Left kidney (tissue), 8 donors: ENCODE data around the gene TTLL10. TPM values are rescaled to one million over a fixed set of nuclear protein-coding genes. Genes with fewer than 3 reads are reported as not detected.

Experiments used
- DNase-seq: peaks from one replicate; pipeline ENCODE4 v3.0.0-alpha.2; 2013
- long read RNA-seq, 8 donors: transcript quantifications; one replicate each; lab custom pipeline, GENCODE V29; 2026
- polyA plus RNA-seq: library from polyadenylated mRNA; unstranded; fragments of 120-200 nt; gene quantifications from one replicate; pipeline ENCODE4 v1.2.1, GENCODE V29; 2013; ENCODE audit not compliant: insufficient read length

Gene TTLL10, protein sequence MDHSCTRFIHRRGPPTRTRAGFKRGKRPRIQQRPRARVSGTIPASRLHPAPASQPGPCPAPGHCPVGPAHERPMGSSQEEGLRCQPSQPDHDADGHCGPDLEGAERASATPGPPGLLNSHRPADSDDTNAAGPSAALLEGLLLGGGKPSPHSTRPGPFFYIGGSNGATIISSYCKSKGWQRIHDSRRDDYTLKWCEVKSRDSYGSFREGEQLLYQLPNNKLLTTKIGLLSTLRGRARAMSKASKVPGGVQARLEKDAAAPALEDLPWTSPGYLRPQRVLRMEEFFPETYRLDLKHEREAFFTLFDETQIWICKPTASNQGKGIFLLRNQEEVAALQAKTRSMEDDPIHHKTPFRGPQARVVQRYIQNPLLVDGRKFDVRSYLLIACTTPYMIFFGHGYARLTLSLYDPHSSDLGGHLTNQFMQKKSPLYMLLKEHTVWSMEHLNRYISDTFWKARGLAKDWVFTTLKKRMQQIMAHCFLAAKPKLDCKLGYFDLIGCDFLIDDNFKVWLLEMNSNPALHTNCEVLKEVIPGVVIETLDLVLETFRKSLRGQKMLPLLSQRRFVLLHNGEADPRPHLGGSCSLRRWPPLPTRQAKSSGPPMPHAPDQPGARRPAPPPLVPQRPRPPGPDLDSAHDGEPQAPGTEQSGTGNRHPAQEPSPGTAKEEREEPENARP
- 0.98 TPM for polyA plus RNA-seq
- long read RNA-seq, donor 1, result 0 reads
- long read RNA-seq, donor 2, result 0 reads
- long read RNA-seq, donor 3, result 0 reads
- long read RNA-seq, donor 4, result 0 reads
- long read RNA-seq, donor 5, result 0 reads
- long read RNA-seq, donor 6, result 0 reads
- long read RNA-seq, donor 7, partial matches to known transcripts, result 99 of 110 reads
- long read RNA-seq, donor 7, other reads (novel, unspliced or antisense), result 11 of 110 reads
- long read RNA-seq, donor 8, result 0 reads

DNA sequence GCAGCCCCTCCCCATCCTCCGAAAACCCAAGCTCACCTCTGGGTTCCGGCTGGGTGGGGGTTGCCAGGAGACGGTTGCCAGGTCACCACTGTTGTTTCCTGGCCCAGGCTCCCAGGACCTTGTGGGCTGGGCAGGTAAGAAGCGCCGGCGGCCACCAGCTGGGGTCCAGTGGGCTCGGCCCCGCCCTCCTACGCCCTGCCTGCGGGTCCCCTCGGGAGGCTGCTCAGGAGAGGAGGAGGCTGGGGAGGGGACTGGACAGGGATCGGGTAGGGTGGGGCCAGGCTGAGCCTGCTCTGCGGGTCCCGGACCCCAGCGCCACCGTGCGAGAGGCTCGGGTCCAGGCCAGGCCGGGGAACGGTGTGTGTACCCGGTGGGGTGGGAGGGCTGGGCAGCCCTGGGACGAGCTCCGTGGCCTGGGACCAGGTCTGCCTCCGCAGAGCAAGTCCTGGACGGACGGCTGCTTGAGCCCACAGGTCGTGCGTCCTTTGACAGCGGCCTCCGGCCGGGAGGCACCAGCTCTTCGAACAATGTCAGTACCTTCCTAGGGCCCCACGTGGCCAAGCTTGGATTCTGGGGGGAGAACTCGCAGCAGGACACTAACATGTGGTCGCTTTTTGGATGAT is at the start of gene TTLL10:
TSS of gene TTLL10 (plus strand) at position 88 of the 623 bp plus-strand sequence. CDS start 5,336 bp downstream, outside the sequence.
- peak; percentile 78 for DNase-seq

- DNase-seq, result no peak
Observed at GRCh38 chr1:1124508-1124785, 49.2 kb upstream of the TTLL10 start.

DNA sequence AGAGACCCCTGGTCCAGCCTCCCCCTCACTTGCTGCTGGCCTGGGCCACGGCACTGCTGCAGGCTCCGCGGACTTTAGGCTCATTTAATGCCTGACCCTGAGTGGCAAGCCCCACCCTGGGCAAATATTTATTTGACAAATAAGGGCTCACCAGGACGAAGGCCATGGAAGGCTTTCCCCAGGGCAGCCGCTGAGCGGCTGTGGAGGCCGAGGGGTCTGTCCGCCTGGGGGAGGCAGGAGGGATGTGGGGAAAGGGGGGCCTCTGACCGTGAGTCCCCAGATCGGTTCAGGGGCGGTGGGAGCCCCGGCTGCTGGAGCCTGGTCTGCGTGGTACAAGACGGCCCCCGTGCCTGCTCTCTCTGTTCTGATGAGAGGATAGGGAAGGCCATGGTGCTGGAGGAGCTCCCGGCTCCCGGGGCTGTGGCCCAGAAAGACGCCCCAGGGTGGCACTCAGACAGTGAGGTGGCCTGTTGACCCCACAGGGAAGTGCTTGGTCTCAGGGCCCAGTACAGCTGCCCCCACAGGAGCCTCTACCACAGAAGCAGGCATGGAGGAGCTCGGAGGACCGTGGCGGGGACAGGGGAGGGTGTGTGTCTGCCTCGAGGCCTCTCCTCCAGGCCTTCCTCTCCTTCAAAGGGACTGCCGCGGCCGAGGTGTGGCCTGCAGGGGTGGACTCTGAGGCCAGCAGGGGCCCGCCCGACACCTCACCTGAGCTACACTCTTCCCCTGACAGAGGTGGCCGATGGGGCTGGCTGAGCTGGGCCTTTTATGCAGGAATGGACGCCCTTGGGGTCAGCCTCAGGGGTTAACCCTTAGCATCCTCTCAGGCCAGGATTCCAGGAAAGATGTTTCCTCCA is 48.7 kb upstream of the TTLL10 start:
- DNase-seq, result no peak

DNA sequence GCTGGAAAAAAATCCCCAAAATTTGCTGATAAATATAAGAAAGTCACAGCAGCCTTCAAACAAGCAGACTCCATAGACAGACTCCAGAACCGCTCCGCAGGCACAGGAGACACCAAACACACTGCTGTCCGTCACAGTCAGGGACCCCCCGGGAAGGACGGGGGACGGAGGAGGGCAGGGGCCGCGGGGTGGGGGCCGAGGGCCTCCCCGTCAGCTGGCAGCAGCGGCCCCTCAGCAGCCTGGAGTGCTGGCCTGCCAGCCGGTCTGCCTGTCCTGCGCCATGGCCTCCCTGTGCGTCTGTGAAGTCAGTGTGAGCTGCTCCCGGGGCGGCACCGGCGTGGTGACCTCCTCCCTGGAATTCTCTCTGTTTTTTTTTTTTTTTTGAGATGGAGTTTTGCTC is 47.7 kb upstream of the TTLL10 start:
- DNase-seq, result no peak

- DNase-seq, result no peak
Observed at GRCh38 chr1:1127551-1128451, 45.9 kb upstream of the TTLL10 start.

DNA sequence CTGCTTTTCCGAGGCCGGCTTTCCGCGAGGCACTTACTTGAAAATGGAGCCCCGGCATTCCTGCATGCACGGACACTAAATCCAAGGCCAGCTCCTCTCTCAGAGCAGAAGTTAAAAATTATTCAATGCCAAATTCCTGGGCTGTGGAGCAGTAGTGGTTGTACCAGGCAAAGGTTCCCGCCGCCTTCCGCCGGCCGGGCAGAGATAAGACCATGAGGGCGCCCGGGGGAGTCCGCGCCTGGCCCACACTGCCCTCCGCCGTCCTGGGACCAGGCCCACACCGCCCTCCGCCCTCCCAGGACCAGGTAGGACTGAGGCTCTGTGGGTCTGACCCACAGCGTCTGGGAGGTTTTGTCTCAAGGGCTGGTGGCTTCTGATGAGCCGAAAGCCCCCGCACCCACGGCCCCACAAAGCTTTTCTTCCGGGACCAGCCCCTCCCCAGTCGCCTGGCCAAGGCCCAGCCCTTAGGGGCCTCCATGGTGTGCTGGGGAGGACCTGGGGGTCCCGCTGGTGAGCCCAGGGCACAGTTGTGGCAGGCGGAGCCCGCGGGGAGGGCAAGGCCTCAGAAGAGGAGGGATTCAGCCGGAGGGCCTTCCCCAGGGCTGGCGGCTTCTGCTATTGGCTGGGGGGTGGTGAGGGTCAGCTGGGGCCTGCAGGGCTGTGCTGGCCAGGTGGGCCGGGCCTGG is 45.1 kb upstream of the TTLL10 start:
- DNase-seq, result no peak

DNA sequence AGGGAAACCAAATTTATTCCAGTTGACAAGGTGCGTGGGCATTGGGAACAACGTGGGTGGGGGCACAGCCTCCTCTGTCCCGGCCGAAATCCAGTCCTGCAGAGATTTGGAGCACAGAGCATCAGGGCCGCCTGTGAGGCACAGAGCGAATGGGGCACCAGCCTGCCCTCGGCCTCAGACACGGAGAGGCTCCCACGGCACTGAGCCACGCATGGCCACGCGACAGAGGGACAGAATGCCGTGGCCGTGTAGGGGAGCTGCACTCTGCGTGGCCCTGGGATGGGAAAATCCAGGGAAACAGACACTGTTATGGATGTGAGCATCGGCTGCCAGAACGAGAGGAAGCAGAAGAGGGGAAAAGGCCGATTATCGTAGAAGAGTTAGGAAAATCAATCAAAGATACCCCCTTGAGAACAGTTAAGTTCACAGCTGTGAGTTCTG is 44.3 kb upstream of the TTLL10 start:
- DNase-seq, result no peak

DNA sequence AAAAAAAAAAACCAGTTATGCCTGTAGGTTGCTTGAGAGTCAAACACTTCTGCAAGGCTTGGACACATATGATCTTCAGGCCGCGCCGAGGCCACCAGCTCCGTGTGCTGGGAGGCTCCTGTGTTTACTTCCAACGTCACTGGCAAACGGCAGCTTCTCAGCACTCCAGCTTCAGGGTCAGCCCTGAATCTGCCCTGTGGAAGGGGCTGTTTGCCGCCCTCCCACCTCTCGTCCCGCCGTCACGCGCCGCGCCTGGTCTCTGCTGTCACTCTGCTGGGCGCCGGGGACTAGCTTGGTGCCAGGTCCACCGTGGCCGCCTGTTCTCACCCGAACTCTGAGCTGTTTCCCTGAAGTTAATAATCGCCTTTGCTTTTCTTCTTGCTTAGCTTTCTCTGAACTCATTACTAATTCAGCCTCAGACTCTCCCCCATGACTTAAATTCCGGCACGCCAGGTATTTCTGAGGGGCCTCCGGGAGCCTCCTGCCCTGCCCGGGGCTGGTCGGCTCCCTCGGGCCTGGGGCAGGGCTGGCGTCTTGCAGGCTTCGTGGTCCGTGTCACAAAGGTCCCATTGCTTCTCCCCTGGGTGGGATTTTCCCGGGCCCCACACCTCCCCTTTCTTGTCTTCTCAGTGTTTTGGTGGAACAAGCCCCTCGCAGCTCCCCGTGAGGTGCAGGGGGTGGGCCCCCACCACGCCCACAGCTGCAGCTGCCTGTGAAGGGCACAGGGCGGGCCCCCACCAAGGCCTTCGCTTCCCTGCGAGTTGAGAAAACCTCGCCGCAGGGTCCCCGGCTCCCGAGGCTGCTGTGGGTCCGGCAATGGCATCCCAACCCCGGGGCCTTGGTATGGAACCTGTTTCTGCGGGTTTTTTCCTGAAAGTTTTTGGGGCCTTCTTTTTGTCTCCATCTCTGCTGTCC is 43.2 kb upstream of the TTLL10 start:
- no peak for DNase-seq

GRCh38 chr1:1132042-1132950 is 41.4 kb upstream of the TTLL10 start:
- DNase-seq, result no peak

GRCh38 chr1:1132956-1133750 is 40.5 kb upstream of the TTLL10 start:
- no peak for DNase-seq

DNA sequence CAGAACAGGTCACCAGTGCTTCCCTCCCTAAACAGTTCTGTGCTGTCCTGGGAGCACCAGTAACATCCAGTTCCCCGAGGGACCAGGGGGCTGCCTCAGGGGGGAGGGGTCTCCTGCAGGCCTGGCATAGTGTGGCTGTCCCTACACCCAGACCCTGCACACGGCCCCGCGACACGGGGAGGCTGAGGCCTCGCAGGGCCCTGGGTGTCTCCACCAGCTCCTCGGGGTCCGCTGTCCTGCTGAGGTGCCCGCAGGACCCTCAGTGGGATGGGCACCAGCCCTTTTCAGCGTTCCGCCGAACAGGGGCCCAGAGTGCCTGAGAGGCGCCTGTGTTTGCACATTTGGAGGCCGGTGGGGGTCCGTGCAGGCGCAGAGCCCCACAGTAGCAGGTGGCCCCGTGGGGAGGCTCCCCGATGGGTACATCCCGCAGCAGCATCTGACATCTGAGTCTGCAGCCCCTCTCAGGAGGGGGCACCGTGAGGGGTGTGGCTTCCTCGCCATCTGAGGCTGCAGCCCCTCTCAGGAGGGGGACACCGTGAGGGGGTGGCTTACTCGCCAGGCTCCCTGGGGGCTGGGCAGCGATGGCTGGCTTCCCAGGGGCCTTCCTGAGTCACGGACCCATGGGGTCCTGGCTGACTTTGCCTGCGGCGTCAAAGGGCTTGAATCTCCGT is 39.2 kb upstream of the TTLL10 start:
- no peak for DNase-seq

GRCh38 chr1:1135339-1136136 is 38.1 kb upstream of the TTLL10 start:
- DNase-seq, result no peak

DNA sequence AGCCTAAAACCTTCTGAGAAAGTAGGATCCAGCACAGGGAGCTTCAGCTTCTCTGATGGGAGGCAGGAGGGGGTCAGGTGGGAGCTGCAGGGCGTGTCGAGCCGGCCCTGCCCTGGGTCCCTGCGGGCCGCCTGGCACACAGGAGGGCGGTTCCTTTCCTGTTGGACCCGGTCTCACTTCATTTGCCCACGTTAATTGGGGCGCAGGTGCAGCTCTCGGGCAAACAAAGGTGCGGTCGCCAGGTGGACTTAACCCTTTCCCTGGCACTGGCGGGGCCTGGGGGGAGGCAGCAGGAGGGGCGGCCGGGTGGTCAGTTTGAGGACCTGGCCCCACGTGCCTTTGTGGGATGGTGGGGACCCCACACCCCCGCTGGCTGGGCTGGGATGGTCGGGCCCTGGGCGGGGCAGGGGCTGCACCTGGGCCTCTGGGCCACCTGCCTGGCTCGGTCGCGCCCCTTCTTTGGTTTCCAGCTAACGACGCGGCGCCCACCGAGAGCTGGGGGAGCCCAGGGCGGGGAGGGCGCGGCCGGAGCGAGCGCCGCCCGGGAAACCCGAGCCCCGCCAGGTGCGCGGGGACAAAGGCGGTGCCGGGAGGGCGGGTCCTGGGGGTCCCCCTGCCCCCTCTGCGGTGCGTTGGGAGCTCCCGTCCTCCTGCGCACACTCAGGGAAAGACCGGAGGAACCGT is 37.0 kb upstream of the TTLL10 start:
- DNase-seq, result no peak

DNA sequence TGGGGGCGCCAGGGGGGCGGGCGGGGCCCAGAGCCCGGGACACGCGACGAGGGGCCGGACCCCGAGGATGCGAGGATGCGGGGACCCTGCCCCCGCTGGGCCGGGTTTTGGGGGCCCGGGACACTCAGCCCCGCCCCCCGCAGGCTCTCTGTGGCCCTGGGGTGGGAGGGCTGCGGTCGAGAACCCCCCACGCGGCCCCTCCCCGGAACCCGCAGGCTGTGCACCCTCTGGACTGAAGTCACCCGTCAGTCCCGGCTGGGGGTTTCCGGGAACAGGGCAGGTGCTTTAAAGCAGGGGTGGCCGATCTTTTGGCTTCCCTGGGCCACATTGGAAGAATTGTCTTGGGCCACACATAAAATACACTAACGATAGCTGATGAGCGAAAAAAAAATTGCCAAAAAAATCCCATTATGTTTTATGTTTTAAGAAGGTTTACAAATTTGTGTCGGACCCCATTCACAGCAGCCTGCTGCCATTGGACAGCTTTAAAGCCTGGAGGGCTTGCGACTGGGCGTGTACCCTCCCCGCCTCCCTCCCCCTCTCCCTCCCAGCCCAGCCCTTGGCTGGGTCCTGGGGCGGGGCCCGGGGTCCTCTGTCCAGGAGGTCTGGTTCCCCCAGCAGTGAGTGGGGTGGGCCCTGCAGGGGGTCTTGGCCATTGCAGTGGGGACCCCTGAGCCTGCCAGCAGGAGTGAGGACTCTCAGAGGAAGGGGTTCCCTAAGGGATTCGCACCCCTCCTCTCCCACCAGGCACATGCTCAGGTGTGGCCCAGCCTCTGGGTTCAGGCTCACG is 36.2 kb upstream of the TTLL10 start:
- DNase-seq, result no peak
